Ishikawa (cell line): ENCODE measurements around the gene PLPPR4.

Experiments
- CEBPB ChIP-seq: IDR thresholded peaks from 2 replicates; pipeline ENCODE4 v1.6.1; 2012
- EP300 ChIP-seq: IDR thresholded peaks from 2 replicates; pipeline ENCODE4 v1.6.1; 2012; ENCODE audit warnings: borderline replicate concordance
- FOXM1 ChIP-seq: IDR thresholded peaks from 2 replicates; pipeline ENCODE4 v1.6.1; 2012; ENCODE audit warnings: low read depth, borderline replicate concordance
- MAX ChIP-seq: IDR thresholded peaks from 2 replicates; pipeline ENCODE4 v1.6.1; 2012
- RAD21 ChIP-seq: IDR thresholded peaks from 2 replicates; pipeline ENCODE4 v1.6.1; 2012; ENCODE audit warnings: low read depth
- REST ChIP-seq: IDR thresholded peaks from 2 replicates; pipeline ENCODE4 v1.6.1; 2012; ENCODE audit warnings: low read depth, mild to moderate bottlenecking
- TAF1 ChIP-seq: IDR thresholded peaks from 2 replicates; pipeline ENCODE4 v1.6.1; 2012; ENCODE audit warnings: low read depth, mild to moderate bottlenecking
- YY1 ChIP-seq: IDR thresholded peaks from 2 replicates; pipeline ENCODE4 v1.6.1; 2012; ENCODE audit warnings: low read depth

GRCh38 chr1:99348397-99349132, 84.3 kb downstream of the PLPPR4 start:
- TF ChIP-seq FOXM1: no peak
- no peak for TF ChIP-seq RAD21
- no peak for TF ChIP-seq CEBPB
- TF ChIP-seq MAX: no peak
- no peak for TF ChIP-seq REST
- TF ChIP-seq EP300: no peak
- no peak for TF ChIP-seq TAF1
- no peak for TF ChIP-seq YY1
